Measurements from ENCODE around the gene EXOC4.

The EXOC4 gene

GRCh38 chr7:134019251-134019650 lies 766.4 kb downstream of the EXOC4 start:
- DNase-seq: no peak

- DNase-seq: no peak
Measured at GRCh38 chr7:134021836-134022235, 769.0 kb downstream of the EXOC4 start.

- no peak for DNase-seq
Measured at GRCh38 chr7:134022286-134022911, 769.5 kb downstream of the EXOC4 start.

GRCh38 chr7:134024739-134025138 lies 771.9 kb downstream of the EXOC4 start:
- DNase-seq: no peak

- DNase-seq: no peak
Measured at GRCh38 chr7:134028853-134029252, 776.0 kb downstream of the EXOC4 start.

GRCh38 chr7:134029743-134030142 lies 776.9 kb downstream of the EXOC4 start:
- DNase-seq: no peak

GRCh38 chr7:134030460-134030865 lies 777.6 kb downstream of the EXOC4 start:
- DNase-seq: no peak

- DNase-seq: no peak
Measured at GRCh38 chr7:134031835-134032617, 779.1 kb downstream of the EXOC4 start.

GRCh38 chr7:134034652-134035051 lies 781.8 kb downstream of the EXOC4 start:
- no peak for DNase-seq

GRCh38 chr7:134037991-134038390 lies 785.1 kb downstream of the EXOC4 start:
- no peak for DNase-seq

GRCh38 chr7:134040988-134041387 lies 788.1 kb downstream of the EXOC4 start:
- no peak for DNase-seq

- no peak for DNase-seq
Measured at GRCh38 chr7:134041477-134041876, 788.6 kb downstream of the EXOC4 start.

- no peak for DNase-seq
Measured at GRCh38 chr7:134042307-134042706, 789.4 kb downstream of the EXOC4 start.

- no peak for DNase-seq
Measured at GRCh38 chr7:134044682-134045081, 791.8 kb downstream of the EXOC4 start.

- DNase-seq: no peak
Measured at GRCh38 chr7:134045716-134046115, 792.8 kb downstream of the EXOC4 start.

GRCh38 chr7:134046594-134047128 lies 793.8 kb downstream of the EXOC4 start:
- DNase-seq: no peak

- no peak for DNase-seq
Measured at GRCh38 chr7:134047675-134048074, 794.8 kb downstream of the EXOC4 start.

GRCh38 chr7:134048166-134048565 lies 795.3 kb downstream of the EXOC4 start:
- DNase-seq: no peak

GRCh38 chr7:134051020-134051419 lies 798.1 kb downstream of the EXOC4 start:
- no peak for DNase-seq

GRCh38 chr7:134056816-134057215 lies 803.9 kb downstream of the EXOC4 start:
- no peak for DNase-seq

GRCh38 chr7:134058521-134058920 lies 805.6 kb downstream of the EXOC4 start:
- no peak for DNase-seq

- no peak for DNase-seq
Measured at GRCh38 chr7:134058980-134059379, 806.1 kb downstream of the EXOC4 start.

- no peak for DNase-seq
Measured at GRCh38 chr7:134059921-134060320, 807.0 kb downstream of the EXOC4 start.

GRCh38 chr7:134060874-134061273 lies 808.0 kb downstream of the EXOC4 start:
- no peak for DNase-seq
